K562 (cell line): ENCODE data around the gene KLHL29. TPM values are rescaled to one million over a fixed set of nuclear protein-coding genes. Genes with fewer than 3 reads are reported as not detected.

Experiments
- ATAC-seq: fragments of 200-7000 bp; cut with Tn5 transposase; 3 replicates; pipeline ENCODE4 v1.9.1; 2020; ENCODE audit warnings: moderate library complexity
- BruUV-seq: library from RNA; stranded (reverse); fragments of 400-500 nt; replicated peaks from 2 replicates; lab custom pipeline; 2021; lab: Mats Ljungman, UMichigan
- CTCF ChIA-PET: fragments of 300-600 bp; formaldehyde crosslinking; extraction: SDS; loops from one replicate; lab custom pipeline; 2021; ENCODE audit warnings: low intra/inter-chr PET ratio; lab: Yijun Ruan, JAX
- POLR2A ChIA-PET: fragments of 300-600, 350-650 bp; sonication (Branson Sonifier 250); formaldehyde crosslinking; extraction: SDS; loops from one replicate; lab custom pipeline; 2021; ENCODE audit warnings: antibody characterized with exemption, inconsistent platforms; lab: Yijun Ruan, JAX
- DNase-seq, 4 experiments: peaks; one replicate each; pipeline versions ENCODE4 v3.0.0 to v3.0.0-alpha.2; 2011 to 2018; ENCODE audit warnings: low spot score in 3 of 4, mixed read lengths in 3 of 4; ENCODE audit errors: extremely low read depth in 1 of 4
- FAIRE-seq: peaks from 2 replicates; lab custom pipeline; 2011; peaks lifted over from hg19 to GRCh38; lab: Jason Lieb, UNC
- H2AFZ ChIP-seq: 2 replicates; pipeline ENCODE4 v1.6.0; 2011; ENCODE audit warnings: low read depth, low read length, control low read depth, inconsistent platforms
- H3K27ac ChIP-seq: fragments of 200-600 bp; 3 replicates; pipeline ENCODE4 v1.8.0; 2011; ENCODE audit warnings: low read depth, mild to moderate bottlenecking, control low read depth, inconsistent platforms, low read length, moderate library complexity, mixed read lengths; ENCODE audit errors: extremely low read depth
- H3K27me3 ChIP-seq, 2 experiments: fragments of 300-600 bp in 1 of 2; 2 replicates in 1 of 2; 3 replicates in 1 of 2; pipeline versions ENCODE4 v1.6.0 to v1.8.0; 2011; ENCODE audit warnings: inconsistent platforms in 2 of 2, low read length in 2 of 2, mild to moderate bottlenecking in 1 of 2, mixed read lengths in 1 of 2, moderate library complexity in 1 of 2; ENCODE audit not compliant: control insufficient read depth in 2 of 2, insufficient read depth in 2 of 2
- H3K36me3 ChIP-seq: fragments of 300-600 bp; 3 replicates; pipeline ENCODE4 v1.8.0; 2011; ENCODE audit warnings: mild to moderate bottlenecking, low read length, inconsistent platforms; ENCODE audit not compliant: control insufficient read depth, insufficient read depth
- H3K4me1 ChIP-seq, 2 experiments: fragments of 200-600 bp in 1 of 2; replicated peaks in 1 of 2; 2 replicates in 1 of 2; 3 replicates in 1 of 2; pipeline versions ENCODE4 v1.5.1 to v1.8.0; 2011; ENCODE audit warnings: inconsistent platforms in 2 of 2, low read length in 2 of 2, mild to moderate bottlenecking in 1 of 2, mixed read lengths in 1 of 2, moderate library complexity in 1 of 2; ENCODE audit not compliant: control insufficient read depth in 2 of 2, insufficient read depth in 2 of 2
- H3K4me2 ChIP-seq: 2 replicates; pipeline ENCODE4 v1.6.1; 2011; ENCODE audit warnings: low read length, control low read depth, inconsistent platforms, mixed read lengths; ENCODE audit not compliant: insufficient read depth
- H3K4me3 ChIP-seq: fragments of 200-600 bp; sonication (generic), shearing (Covaris generic); 2 replicates; pipeline ENCODE4 v1.5.1; 2016; ENCODE audit warnings: control low read depth, inconsistent platforms
- H3K79me2 ChIP-seq: fragments of 200-600 bp; 3 replicates; pipeline ENCODE4 v1.8.0; 2011; ENCODE audit warnings: low read length, inconsistent platforms; ENCODE audit not compliant: control insufficient read depth, insufficient read depth
- H3K9ac ChIP-seq, 2 experiments: 2 replicates each; pipeline versions ENCODE4 v1.6.0 to v1.6.1; 2011; ENCODE audit warnings: low read depth in 2 of 2, low read length in 2 of 2, control low read depth in 1 of 2, inconsistent platforms in 1 of 2, mild to moderate bottlenecking in 1 of 2, mixed read lengths in 1 of 2; ENCODE audit not compliant: insufficient read depth in 1 of 2
- H3K9me1 ChIP-seq: one replicate; pipeline ENCODE4 v1.6.0; 2011; ENCODE audit warnings: inconsistent platforms, mild to moderate bottlenecking, low read length, moderate library complexity; ENCODE audit not compliant: control insufficient read depth, insufficient read depth
- H3K9me3 ChIP-seq: replicated peaks from 2 replicates; pipeline ENCODE4 v1.5.1; 2011; ENCODE audit warnings: low read depth, low read length, inconsistent platforms; ENCODE audit not compliant: control insufficient read depth, insufficient read depth
- H4K20me1 ChIP-seq: replicated peaks from 2 replicates; pipeline ENCODE4 v1.6.1; 2011; ENCODE audit warnings: low read length, inconsistent platforms, mixed read lengths; ENCODE audit not compliant: control insufficient read depth, insufficient read depth
- CTCF ChIP-seq, 3 experiments: IDR thresholded peaks in 2 of 3; conservative IDR thresholded peaks in 1 of 3; 2 replicates each; pipeline ENCODE4 v1.5.1; 2011 to 2012; ENCODE audit warnings: low read length in 3 of 3, mild to moderate bottlenecking in 3 of 3, control low read depth in 2 of 3, improper control_type of control experiment in 1 of 3, inconsistent platforms in 1 of 3, low read depth in 1 of 3, mixed read lengths in 1 of 3, moderate library complexity in 1 of 3; ENCODE audit not compliant: insufficient read depth in 2 of 3
- MTA2 ChIP-seq: fragments of 450-650 bp; IDR thresholded peaks from 2 replicates; pipeline ENCODE4 v1.6.1; 2016; ENCODE audit warnings: low read depth
- WGBS: fragments of 100-300 bp; shearing (Covaris generic); methylation state at CpG from one replicate; pipeline ENCODE4 v1.1.6; 2016; ENCODE audit warnings: low coverage, mixed read lengths; ENCODE audit not compliant: insufficient coverage; ENCODE audit errors: missing lambda C conversion rate; 5-methylcytosine and 5-hydroxymethylcytosine counted together
- in situ Hi-C: fragments of 300-500 bp; cut with MboI; formaldehyde crosslinking; loops from 4 replicates; pipeline ENCODE4 v1.15.0; 2018; ENCODE audit warnings: inconsistent platforms, mixed read lengths
- intact Hi-C: fragments of 100-400 bp; cut with micrococcal nuclease; formaldehyde crosslinking; loops from 2 replicates; pipeline ENCODE4 v1.14.2; 2022
- polyA plus RNA-seq, 8 experiments: library from polyadenylated mRNA; depleted of rRNA in 4 of 8; stranded (reverse) in 5 of 8; unstranded in 3 of 8; fragments of >200 nt; fragmentation: Nextera tagmentation in 2 of 8; fragmentation: Illumina TruSeq in 1 of 8; extraction: Ambion mirVana in 2 of 8; extraction: Trizol in 1 of 8; gene quantifications; 2 replicates each; pipeline versions ENCODE4 v1.2.1 to v1.2.3, GENCODE V29; 2011 to 2014; ENCODE audit warnings: inconsistent platforms in 1 of 8, missing spikeins in 1 of 8
- total RNA-seq, 7 experiments: library from RNA; depleted of rRNA in 6 of 7; stranded (reverse); fragments of >200 nt in 6 of 7; fragmentation: Illumina TruSeq in 2 of 7; extraction: Trizol in 2 of 7; gene quantifications; 2 replicates each; pipeline versions ENCODE4 v1.2.1 to v1.2.3, GENCODE V29; 2011 to 2021; ENCODE audit warnings: low replicate concordance in 1 of 7

The KLHL29 gene
- total and polyA plus RNA-seq, 9 of the 15 experiments (the other 6 are each of a cell fraction or from before 2014, with no cell fraction given): 0.03 to 0.31 (median 0.08) TPM; not detected in 1

- in situ Hi-C loops (no loop called here), intact Hi-C loops (no loop called here)
- WGBS: under 1% methylated on average over 13 of the region's 13 CpGs
- H3K4me1 ChIP-seq: no peaks in the 10 kb centered on the region; a peak in 1 of 5 replicates
- no peak overlapping the region for H3K9ac ChIP-seq
- no peaks in the 10 kb centered on the region for H3K36me3 ChIP-seq
- TF ChIP-seq MTA2: no peak
- peak in 1 of 3 experiments; percentile 10; a peak in 1 of 6 replicates for TF ChIP-seq CTCF (IDR thresholded peaks at IDR 0.05 in 2 of 3, conservative IDR thresholded peaks at IDR 0.05 in 1 of 3; ENCODE audit: insufficient read depth in 2 of 3, low read depth in 1 of 3, low read length in 3 of 3)
- ChIA-PET CTCF (interaction anchor here (0.6 kb wide), 1 partner anchor 30 kb away, joined by 3 read pairs; no protein-coding TSS in a partner anchor), POLR2A (interaction anchor here (0.6 to 1.3 kb wide), 2 partner anchors 9 to 653 kb away, joined by 3 to 5 read pairs; no protein-coding TSS in a partner anchor)
- H3K4me2 ChIP-seq: no peak overlapping the region
- BruUV-seq: no TSS peak
- no peaks in the 10 kb centered on the region; the same call in 1 of the 2 replicates for H4K20me1 ChIP-seq
- DNase-seq: no peak
- H3K27me3 ChIP-seq: peaks cover 32 to 84% of the 10 kb centered on the region in 2 experiments
- FAIRE-seq: no peak
- no peak overlapping the region for H3K4me3 ChIP-seq
- no peak overlapping the region for H2AFZ ChIP-seq
- H3K9me3 ChIP-seq: no peaks in the 10 kb centered on the region
- no peak overlapping the region for H3K27ac ChIP-seq
- no peaks in the 10 kb centered on the region for H3K79me2 ChIP-seq
- ATAC-seq: peak; percentile 24; the same call in 1 of the 3 replicates
- no peaks in the 10 kb centered on the region for H3K9me1 ChIP-seq
These were observed 210.7 kb downstream of the KLHL29 start for GRCh38 chr2:23595601-23596251.
